Measurements from ENCODE around the gene AP1G2. TPM values are rescaled to one million over a fixed set of nuclear protein-coding genes. Genes with fewer than 3 reads are reported as not detected.
"Not testable (repeated sequence)": the region's sequence is repeated elsewhere in the genome, so short reads cannot be mapped to it uniquely, and the experiment has no call there.

AP1G2 gene
- total RNA-seq, 1 experiment from 2014 or later: 155 TPM

- TF ChIP-seq CTCF (IDR thresholded peaks at IDR 0.05 in 2 of 3, conservative IDR thresholded peaks at IDR 0.05 in 1 of 3; ENCODE audit: borderline replicate concordance in 1 of 3, insufficient read depth in 1 of 3, low read depth in 2 of 3, low read length in 2 of 3) (no peak), SRF (IDR thresholded peaks at IDR 0.05; ENCODE audit: low read depth) (no peak)
Measured at GRCh38 chr14:23600322-23600707, 32.7 kb upstream of the AP1G2 start (continued).

- POLR2A ChIA-PET; intact Hi-C loops (cut with micrococcal nuclease); DNase-seq (ENCODE audit: low read depth, low spot score); H3K4me2 ChIP-seq (ENCODE audit: low read length); H4K20me1 ChIP-seq (ENCODE audit: insufficient read depth); H3K27me3 ChIP-seq (ENCODE audit: insufficient read depth, low read length); H3K9me2 ChIP-seq (ENCODE audit: insufficient read depth); H3K27ac ChIP-seq (ENCODE audit: low read depth, low read length); H3K4me3 ChIP-seq (replicated peaks in 1 of 2; ENCODE audit: low read depth in 1 of 2, low read length in 2 of 2); H3K4me1 ChIP-seq (ENCODE audit: control insufficient read depth in 1 of 2, insufficient read depth in 2 of 2, low read length in 2 of 2); ATAC-seq; RAD21 ChIA-PET (ENCODE audit: low non-redundant PET in 1 of 2, low total read pairs in 2 of 2, uncharacterized antibody in 2 of 2, unreplicated experiment in 2 of 2); BruUV-seq (replicated peaks); H3K79me2 ChIP-seq (ENCODE audit: insufficient read depth, low read length); H3K9me3 ChIP-seq (ENCODE audit: control insufficient read depth in 1 of 2, insufficient read depth in 1 of 2, low read depth in 1 of 2, low read length in 2 of 2); H3K36me3 ChIP-seq (ENCODE audit: control insufficient read depth in 1 of 2, insufficient read depth in 2 of 2, low read length in 2 of 2); H2AFZ ChIP-seq (ENCODE audit: low read depth, low read length, poor library complexity, severe bottlenecking); CTCF ChIA-PET; H3K9ac ChIP-seq (ENCODE audit: low read length): not testable (repeated sequence)
Measured at GRCh38 chr14:23594191-23594590, 26.6 kb upstream of the AP1G2 start.

- Histone ChIP-seq H3K4me1 (ENCODE audit: control insufficient read depth in 1 of 2, insufficient read depth in 2 of 2, low read length in 2 of 2) (peaks cover 4 to 12% of the 10 kb centered on the region in 2 experiments; a peak in 3 of 4 replicates), H3K79me2 (ENCODE audit: insufficient read depth, low read length) (no peaks in the 10 kb centered on the region), H3K4me2 (ENCODE audit: low read length) (no peak overlapping the region), H2AFZ (ENCODE audit: low read depth, low read length, poor library complexity, severe bottlenecking) (no peak overlapping the region), H3K27ac (ENCODE audit: low read depth, low read length) (no peak overlapping the region), H4K20me1 (ENCODE audit: insufficient read depth) (no peaks in the 10 kb centered on the region), H3K9me3 (ENCODE audit: control insufficient read depth in 1 of 2, insufficient read depth in 1 of 2, low read depth in 1 of 2, low read length in 2 of 2) (no peaks in the 10 kb centered on the region), H3K4me3 (replicated peaks in 1 of 2; ENCODE audit: low read depth in 1 of 2, low read length in 2 of 2) (no peak overlapping the region), H3K9ac (ENCODE audit: low read length) (no peak overlapping the region), H3K27me3 (ENCODE audit: insufficient read depth, low read length) (no peaks in the 10 kb centered on the region), H3K36me3 (ENCODE audit: control insufficient read depth in 1 of 2, insufficient read depth in 2 of 2, low read length in 2 of 2) (no peaks in the 10 kb centered on the region), H3K9me2 (ENCODE audit: insufficient read depth) (no peaks in the 10 kb centered on the region)
- DNase-seq (ENCODE audit: low read depth, low spot score) (no peak), ATAC-seq (no peak)
- POLR2A ChIA-PET: interaction anchor here (0.7 kb wide), 1 partner anchor 304 kb away, joined by 4 read pairs; the partner anchor contains the start of gene HOMEZ
- CTCF ChIA-PET: interaction anchor here (1.0 to 2.3 kb wide), 2 partner anchors 42 to 321 kb away, joined by 3 to 6 read pairs; no protein-coding TSS in a partner anchor
- intact Hi-C loops (cut with micrococcal nuclease): no loop called here
- RAD21 ChIA-PET (ENCODE audit: low non-redundant PET in 1 of 2, low total read pairs in 2 of 2, uncharacterized antibody in 2 of 2, unreplicated experiment in 2 of 2): no interaction called here
- BruUV-seq (replicated peaks): no TSS peak
- TF ChIP-seq ZBTB33 (IDR thresholded peaks at IDR 0.05; ENCODE audit: extremely low read depth, insufficient replicate concordance, low read length): no peak
- TF ChIP-seq CBX3 (IDR thresholded peaks at IDR 0.05; ENCODE audit: low read depth): no peak
- no peak for TF ChIP-seq EGR1 (IDR thresholded peaks at IDR 0.05; ENCODE audit: low read depth)
- TF ChIP-seq EZH2phosphoT487 (IDR thresholded peaks at IDR 0.05; ENCODE audit: borderline replicate concordance): no peak
- no peak for TF ChIP-seq ELF1 (IDR thresholded peaks at IDR 0.05; ENCODE audit: borderline replicate concordance, low read depth)
- no peak for TF ChIP-seq FOSL1 (IDR thresholded peaks at IDR 0.05; ENCODE audit: low read depth)
- no peak for TF ChIP-seq MAX (IDR thresholded peaks at IDR 0.05)
- TF ChIP-seq SRF (IDR thresholded peaks at IDR 0.05; ENCODE audit: low read depth): no peak
- no peak for TF ChIP-seq ATF3 (IDR thresholded peaks at IDR 0.05)
- TF ChIP-seq POLR2AphosphoS5 (IDR thresholded peaks at IDR 0.05; ENCODE audit: low read depth, low read length): no peak
- no peak for TF ChIP-seq POLR2A (IDR thresholded peaks at IDR 0.05; ENCODE audit: borderline replicate concordance, extremely low read depth, insufficient read depth, insufficient read length)
- TF ChIP-seq TCF7L2 (IDR thresholded peaks at IDR 0.05; ENCODE audit: borderline replicate concordance, extremely low read depth, insufficient read depth, insufficient read length): no peak
- no peak for TF ChIP-seq RAD21 (IDR thresholded peaks at IDR 0.05; ENCODE audit: low read depth)
- no peak for TF ChIP-seq EZH2 (IDR thresholded peaks at IDR 0.05)
- no peak for TF ChIP-seq JUND (IDR thresholded peaks at IDR 0.05)
Measured at GRCh38 chr14:23590198-23590597, 22.6 kb upstream of the AP1G2 start.
